D721Med (cell line): ENCODE results near the gene SCD.
"Not testable (repeated sequence)": the region's sequence is repeated elsewhere in the genome, so short reads cannot be mapped to it uniquely, and the experiment has no call there.

Source experiments
- DNase-seq: peaks from one replicate; pipeline ENCODE4 v3.0.0; 2011; ENCODE audit warnings: low spot score; ENCODE audit not compliant: insufficient read length
- FAIRE-seq: peaks from 2 replicates; lab custom pipeline; 2011; peaks lifted over from hg19 to GRCh38; lab: Jason Lieb, UNC
- TF ChIP-seq, protein P1 (sequence below): IDR thresholded peaks from 2 replicates; pipeline ENCODE4 v1.5.1; 2012; ENCODE audit warnings: mild to moderate bottlenecking, control low read depth; ENCODE audit not compliant: insufficient read depth; ENCODE audit errors: missing control alignments

SCD gene

DNA sequence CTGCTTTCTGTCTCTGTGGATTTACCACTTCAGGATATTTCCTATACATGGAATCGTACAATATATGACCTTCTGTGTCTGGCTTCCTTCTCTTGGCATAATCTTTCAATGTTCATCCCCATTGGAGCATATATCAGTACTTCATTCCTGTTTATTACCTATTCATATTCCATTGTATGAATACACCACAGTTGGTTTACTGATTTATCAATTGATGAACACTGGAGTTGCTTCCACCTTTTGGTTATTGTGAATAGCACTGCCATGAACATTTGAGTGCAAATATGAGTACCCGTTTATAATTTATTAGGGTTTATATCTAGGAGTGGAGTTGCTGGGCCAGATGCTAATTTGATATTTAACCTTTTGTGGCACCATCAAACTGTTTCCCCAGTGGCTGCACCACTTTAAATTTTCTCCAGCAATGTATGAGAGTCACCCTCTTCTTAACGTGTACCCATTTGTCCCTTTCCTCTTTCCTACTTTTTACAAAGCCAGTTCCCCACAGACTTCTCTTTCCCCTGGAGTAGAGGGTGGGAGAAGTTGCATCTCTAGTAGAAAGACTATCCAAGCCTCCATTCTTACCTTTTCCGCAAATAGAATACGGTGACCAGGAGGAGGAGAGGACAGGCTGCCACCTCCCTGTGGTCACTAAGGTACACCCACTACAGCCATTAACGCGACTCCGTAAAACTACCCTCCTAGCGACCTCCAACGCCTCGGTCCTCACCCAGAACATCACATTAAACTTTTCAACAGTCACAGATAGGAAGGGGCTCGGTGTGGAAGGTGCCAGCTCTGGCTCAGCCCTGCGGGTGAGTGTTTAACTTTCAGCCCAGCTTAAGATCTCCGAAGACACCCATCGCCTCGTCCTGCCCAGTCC lies 25.6 kb downstream of the SCD start:
- DNase-seq: no peak
- FAIRE-seq: no peak
- TF ChIP-seq, protein P1, sequence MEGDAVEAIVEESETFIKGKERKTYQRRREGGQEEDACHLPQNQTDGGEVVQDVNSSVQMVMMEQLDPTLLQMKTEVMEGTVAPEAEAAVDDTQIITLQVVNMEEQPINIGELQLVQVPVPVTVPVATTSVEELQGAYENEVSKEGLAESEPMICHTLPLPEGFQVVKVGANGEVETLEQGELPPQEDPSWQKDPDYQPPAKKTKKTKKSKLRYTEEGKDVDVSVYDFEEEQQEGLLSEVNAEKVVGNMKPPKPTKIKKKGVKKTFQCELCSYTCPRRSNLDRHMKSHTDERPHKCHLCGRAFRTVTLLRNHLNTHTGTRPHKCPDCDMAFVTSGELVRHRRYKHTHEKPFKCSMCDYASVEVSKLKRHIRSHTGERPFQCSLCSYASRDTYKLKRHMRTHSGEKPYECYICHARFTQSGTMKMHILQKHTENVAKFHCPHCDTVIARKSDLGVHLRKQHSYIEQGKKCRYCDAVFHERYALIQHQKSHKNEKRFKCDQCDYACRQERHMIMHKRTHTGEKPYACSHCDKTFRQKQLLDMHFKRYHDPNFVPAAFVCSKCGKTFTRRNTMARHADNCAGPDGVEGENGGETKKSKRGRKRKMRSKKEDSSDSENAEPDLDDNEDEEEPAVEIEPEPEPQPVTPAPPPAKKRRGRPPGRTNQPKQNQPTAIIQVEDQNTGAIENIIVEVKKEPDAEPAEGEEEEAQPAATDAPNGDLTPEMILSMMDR: no peak

DNA sequence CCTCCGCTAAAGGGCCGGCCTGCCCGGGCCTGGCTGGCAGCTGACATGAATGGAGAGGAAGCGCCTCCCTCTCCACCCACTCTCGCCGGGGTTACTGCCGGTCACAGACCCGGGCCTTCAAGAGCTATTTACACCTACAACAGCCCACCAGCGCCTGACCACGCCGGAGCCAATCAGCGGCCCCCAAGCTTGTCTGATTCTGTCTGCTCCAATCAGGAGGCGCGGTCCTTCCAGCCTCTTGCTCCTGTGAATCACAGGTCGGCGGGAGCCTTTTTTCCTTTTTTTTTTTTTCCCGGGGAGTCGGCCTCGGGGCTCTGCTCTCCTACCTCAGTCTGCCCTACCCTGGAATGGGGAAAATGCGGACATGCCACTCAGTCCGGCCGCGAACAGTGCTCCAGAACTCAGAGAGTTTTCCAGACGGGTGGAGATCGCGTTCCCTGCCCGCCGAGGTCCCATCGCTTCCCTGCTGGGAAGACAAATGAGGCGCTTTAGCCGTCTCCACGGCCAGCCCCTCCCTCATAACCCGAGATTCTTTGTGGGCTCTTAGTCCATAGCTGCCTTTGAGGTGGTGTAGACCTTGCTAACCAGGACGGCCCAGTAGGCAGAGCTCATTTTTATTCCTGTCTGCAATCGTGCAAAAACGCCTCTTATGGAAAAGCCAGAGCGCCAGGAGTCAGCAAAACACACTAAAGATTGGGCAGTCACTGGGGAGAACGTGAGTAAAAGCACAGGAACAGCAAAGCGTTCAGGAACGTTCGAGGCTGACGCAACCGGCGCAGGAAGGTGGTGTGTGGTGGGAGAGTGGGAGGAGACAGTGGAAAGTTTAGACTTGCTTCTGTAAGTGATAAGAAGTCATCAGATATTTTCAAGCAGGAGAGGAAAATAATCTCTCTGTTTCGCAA lies 26.5 kb downstream of the SCD start:
- FAIRE-seq (no peak), DNase-seq (peak; percentile 75)
- TF ChIP-seq, protein P1: no peak

DNA sequence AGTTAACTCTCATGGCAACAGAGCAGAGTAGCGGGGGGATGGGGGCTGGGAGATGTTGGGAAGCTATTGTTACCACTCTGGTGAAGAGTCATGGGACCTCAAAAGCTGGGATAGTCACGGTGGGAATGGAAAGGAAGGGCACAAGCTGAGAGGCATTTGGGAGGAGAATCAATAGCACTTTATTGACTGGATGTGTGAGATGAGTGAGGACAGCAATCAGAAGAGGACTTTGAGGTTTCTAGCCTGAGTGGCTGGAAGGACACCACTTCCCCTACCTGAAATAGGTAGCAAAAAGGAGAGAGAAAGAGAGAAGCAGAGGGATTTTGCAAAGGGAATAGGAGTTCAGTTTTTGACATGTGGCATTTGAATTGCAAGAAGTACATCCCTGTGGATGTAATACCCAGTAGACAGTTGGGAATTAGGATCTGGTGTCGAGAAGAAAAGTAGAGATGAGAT lies 27.2 kb downstream of the SCD start:
- FAIRE-seq (no peak), DNase-seq (no peak)
- TF ChIP-seq, protein P1: no peak

DNA sequence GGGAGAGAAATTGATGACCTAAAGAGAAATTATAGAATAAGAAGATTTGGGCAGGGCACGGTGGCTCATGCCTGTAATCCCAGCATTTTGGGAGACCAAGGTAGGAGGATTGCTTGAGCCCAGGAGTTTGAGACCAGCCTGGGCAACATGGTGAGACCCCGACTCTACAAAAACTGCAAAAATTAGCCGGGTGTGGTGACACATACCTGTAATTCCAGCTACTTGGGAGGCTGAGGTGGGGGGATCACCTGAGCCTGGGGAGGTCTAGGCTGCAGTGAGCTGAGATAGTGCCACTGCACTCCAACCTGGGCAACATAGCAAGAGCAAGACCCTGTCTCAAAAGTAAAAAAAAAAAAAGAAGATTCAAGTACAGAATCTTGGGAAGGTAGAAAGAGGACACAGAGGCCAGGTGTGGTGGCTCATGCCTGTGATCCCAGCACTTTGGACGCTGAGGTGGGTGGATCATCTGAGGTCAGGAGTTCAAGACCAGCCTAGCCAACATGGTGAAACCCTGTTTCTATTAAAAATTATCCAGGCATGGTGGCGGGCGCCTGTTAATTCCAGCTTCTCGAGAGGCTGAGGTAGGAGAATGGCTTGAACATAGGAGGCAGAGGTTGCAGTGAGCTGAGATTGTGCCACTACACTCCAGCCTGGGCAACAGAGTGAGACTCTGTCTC lies 27.8 kb downstream of the SCD start:
- FAIRE-seq, DNase-seq: not testable (repeated sequence)

DNA sequence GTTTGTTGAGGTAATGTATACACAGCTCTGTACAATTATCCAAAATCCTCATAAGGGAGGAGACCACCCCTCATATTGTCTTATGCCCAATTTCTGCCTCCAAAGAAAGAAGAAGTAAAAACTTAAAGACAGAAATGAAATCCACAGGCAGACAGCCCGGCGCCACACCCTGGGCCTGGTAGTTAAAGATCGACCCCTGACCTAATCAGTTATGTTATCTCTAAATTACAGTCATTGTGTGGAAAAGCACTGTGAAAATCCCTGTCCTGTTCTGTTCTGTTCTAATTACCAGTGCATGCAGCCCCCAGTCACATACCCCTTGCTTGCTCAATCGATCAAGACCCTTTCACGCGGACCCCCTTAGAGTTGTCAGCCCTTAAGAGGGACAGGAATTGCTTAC lies 29.6 kb downstream of the SCD start:
- not testable (repeated sequence) for DNase-seq, FAIRE-seq

DNA sequence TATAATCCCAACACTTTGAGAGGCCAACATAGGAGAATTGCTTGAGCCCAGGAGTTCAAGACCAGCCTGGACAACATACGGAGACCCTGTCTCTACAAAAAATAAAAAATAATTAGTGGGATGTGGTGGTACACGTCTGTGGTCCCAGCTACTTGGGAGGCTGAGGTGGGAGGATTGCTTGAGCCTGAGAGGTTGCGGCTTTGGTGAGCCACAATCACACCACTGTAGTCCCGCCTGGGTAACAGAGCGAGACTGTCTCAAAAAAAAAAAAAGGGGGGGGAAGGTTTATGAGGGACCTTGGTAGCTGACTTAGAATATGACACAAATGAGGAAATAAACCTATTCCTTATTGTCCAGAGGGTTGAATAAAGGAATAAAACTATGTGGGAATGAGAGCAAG lies 30.8 kb downstream of the SCD start:
- DNase-seq (no peak), FAIRE-seq (no peak)
- TF ChIP-seq, protein P1: no peak

DNA sequence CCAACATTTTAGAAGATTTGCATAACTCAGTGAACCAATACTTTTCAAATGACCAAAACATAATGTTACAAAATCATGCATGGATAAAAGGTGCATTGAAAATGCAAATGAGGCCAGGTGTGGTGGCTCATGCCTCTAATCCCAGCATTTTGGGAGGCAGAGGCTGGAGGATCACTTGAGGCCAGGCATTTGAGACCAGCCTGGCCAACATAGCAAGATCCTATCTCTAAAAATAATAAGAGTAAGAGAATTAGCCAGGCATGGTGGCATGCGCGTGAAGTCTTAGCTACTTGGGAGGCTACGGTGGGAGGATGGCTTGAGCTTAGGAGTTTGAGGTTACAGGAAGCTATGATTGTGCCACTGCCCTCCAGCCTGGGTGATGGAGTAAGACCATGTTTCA lies 33.4 kb downstream of the SCD start:
- FAIRE-seq (no peak), DNase-seq (no peak)
- TF ChIP-seq, protein P1: no peak
